NB4 (cell line): ENCODE measurements around the gene NOP14.

Source experiments
- CTCF ChIP-seq: IDR thresholded peaks from one replicate; pipeline ENCODE4 v1.5.1; 2012; ENCODE audit warnings: low read depth, low read length
- TF ChIP-seq, protein P1 (sequence below): IDR thresholded peaks from 2 replicates; pipeline ENCODE4 v1.6.1; 2011; ENCODE audit warnings: low read depth, low read length

- TF ChIP-seq CTCF = peak; percentile 35
- TF ChIP-seq, protein P1, sequence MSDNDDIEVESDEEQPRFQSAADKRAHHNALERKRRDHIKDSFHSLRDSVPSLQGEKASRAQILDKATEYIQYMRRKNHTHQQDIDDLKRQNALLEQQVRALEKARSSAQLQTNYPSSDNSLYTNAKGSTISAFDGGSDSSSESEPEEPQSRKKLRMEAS = no peak
These were observed 8.6 kb downstream of the NOP14 start for GRCh38 chr4:2954358-2955185.
